GM18526 (cell line): ENCODE data around the gene ADIRF.

Experiments used
- POLR2A ChIP-seq: IDR thresholded peaks from 3 replicates; pipeline ENCODE4 v1.6.1; 2011; ENCODE audit not compliant: insufficient read length; ENCODE audit errors: extremely low read depth

ADIRF gene

GRCh38 chr10:86965986-86966654 is 2.2 kb upstream of the ADIRF start:
- TF ChIP-seq POLR2A = no peak

DNA sequence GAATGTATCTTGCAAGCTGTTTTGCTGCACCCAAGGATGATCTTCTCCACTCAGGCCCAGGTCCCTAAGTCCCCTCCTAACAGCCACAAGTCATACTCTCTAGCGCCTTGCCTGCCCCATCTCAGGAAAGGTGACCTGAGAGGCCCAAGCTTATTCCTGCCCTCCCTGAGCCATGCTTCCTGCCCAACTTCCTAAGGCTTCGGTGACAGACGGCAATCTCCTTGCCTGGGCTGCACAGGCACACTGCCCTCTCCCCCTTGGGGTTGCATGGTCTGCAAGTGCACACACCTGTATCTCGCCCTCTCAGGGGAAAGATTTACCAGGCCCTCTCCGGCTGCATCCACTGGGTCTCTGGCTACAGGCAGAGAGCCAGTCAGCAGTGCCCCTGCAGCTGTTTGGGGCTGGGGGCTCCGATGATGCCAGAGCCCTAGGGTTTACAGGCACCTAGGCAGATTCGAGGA is 771 bp upstream of the ADIRF start:
- TF ChIP-seq POLR2A = no peak

DNA sequence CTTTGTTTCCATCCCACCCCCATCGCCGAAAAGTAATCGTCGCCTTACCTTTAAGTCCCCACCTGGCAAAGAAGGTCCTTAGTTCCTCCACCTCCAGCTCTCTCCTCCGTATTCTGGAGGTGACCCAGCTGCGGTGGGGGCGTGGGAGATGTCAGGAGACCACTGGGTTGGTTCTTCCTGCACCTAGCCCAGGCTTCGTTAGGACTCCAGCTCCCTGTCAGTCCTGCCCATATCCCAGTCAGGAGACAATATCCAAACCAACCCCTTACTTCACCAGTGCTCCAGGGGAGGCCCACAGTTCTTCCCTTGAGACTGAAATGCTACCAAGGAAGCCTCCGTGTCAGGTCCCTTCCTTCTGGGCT is 693 bp downstream of the ADIRF start:
- TF ChIP-seq POLR2A = no peak

- TF ChIP-seq POLR2A = no peak
These were observed 1.2 kb downstream of the ADIRF start for GRCh38 chr10:86969421-86970041.

DNA sequence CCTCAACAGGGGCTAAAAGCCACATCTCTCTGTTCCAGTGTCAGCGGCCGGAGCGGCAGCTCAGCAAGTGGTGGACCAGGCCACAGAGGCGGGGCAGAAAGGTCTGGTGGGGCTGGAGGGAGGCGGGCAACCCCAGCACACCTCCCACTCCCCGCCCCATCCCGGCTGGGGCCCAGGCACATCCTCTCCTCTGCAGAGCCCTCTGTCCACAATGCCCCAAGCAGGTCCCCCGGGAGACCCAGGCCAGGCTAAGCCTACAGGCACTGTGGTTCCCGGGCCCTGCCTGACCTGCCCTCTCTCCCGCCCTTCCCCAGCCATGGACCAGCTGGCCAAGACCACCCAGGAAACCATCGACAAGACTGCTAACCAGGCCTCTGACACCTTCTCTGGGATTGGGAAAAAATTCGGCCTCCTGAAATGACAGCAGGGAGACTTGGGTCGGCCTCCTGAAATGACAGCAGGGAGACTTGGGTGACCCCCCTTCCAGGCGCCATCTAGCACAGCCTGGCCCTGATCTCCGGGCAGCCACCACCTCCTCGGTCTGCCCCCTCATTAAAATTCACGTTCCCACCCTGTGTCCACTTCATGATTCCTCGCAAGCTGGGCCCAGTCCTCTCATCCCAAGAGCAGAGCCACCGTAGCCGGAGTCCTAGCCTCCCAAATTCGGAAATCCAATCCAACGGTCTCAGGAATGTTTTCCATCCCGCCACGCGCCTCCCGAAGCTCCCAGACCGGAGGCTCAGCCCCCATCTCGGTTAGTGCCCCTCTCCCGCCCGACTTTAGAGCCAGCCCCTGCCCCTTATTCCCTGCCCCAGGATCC is 2.1 kb downstream of the ADIRF start:
- TF ChIP-seq POLR2A = no peak

DNA sequence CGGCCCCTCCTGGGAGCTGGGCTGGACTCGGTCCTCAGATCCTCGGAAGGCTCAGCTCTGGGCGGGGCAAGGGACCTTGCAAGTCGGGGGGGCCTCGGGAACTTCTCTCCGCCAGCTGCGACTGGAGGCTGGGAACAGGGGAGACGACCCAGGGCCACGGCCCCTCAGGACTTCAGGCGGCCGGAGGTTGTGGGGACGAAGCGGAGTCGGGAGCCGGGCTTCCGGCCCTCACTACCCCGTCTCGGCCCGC is 2.6 kb downstream of the ADIRF start:
- peak; percentile 75 for TF ChIP-seq POLR2A

DNA sequence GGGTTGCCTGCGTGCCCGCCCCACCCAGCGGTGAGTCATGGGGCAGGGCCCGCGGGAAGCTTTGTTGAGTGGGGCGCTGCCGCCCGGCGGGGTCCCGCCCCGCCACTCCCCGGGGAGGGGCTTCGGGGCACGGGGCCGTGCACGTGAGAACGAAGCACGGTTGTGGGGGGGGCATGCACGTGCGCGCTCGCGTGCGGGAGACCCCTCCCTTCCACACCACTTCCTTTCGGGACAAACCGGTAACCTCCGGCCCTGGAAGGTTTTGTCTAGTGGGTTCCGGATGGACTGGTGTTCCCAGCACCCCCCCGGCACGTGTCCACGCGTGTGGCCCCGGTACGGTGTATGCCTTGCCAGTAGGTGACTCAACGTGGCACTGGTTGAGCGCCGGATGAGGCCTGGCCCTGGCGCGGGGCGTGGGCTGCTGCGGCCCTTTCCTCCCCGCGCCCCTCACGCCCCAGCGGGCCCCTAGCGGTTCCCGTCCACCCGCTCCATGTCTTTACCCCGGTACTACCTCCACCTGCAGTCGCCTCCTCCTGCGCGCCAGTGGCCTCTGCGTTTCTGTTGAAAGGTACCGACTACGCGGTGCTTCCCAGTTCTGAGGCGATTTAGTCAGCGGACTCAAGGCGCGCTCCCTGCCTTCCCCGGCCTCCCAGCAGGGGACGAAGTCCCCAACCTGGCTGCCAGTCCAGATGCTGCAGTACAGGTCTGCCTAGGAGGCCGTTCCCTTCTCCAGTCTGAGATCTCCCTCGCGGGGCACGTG is 3.1 kb downstream of the ADIRF start:
- no peak for TF ChIP-seq POLR2A

DNA sequence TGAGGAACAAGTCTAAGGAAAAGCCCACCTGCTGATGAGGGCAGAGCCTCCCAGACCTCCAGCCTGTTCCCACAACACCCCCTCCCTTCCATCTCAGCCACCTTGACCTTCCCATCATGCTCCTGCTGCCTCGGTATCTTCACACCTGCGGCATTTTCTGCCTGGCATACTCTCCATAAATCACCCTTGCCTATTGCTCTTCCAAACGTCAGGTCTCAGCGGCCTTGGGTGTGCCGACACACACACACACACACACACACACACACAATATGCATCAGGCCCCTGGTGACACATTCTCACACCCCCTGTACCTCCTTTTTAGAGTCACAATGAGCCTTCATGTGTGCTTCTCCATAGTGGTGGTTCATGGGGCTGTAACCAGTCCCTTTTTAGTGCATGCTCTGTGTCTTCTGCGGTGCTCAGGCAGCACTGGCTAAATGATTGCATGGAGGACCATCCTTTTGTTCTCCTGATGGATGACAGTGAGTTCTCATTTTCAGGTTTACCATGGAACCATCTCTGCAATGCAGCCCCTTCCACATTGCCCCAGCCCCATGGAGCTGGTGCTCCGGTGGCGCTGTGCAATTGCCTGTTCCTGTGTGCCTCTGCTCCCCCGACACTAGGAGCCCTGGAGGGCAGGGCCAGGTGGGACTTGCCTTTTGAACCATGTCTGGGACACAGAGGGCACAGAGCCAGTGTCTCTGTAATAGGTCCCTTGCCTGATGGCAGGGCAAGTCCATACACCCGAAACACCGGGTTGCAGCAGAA is 4.5 kb downstream of the ADIRF start:
- no peak for TF ChIP-seq POLR2A

GRCh38 chr10:86974484-86974883 is 6.2 kb downstream of the ADIRF start:
- no peak for TF ChIP-seq POLR2A

GRCh38 chr10:86976362-86977056 is 8.2 kb downstream of the ADIRF start:
- TF ChIP-seq POLR2A = no peak

- no peak for TF ChIP-seq POLR2A
These were observed 11.1 kb downstream of the ADIRF start for GRCh38 chr10:86979296-86979818.

- TF ChIP-seq POLR2A = no peak
These were observed 11.7 kb downstream of the ADIRF start for GRCh38 chr10:86979977-86980448.

- TF ChIP-seq POLR2A = no peak
These were observed 13.4 kb downstream of the ADIRF start for GRCh38 chr10:86981716-86982115.

GRCh38 chr10:86988520-86988919 is 20.2 kb downstream of the ADIRF start:
- no peak for TF ChIP-seq POLR2A
